ENCODE results near the gene PTGR3. TPM values are rescaled to one million over a fixed set of nuclear protein-coding genes. Genes with fewer than 3 reads are reported as not detected.
A peak's percentile ranks its signal among the peaks of the same experiment; 100 is the strongest.
"Not testable (repeated sequence)": the region's sequence is repeated elsewhere in the genome, so short reads cannot be mapped to it uniquely, and the experiment has no call there.

The PTGR3 gene
- polyA plus RNA-seq, 1 donor: 46.9 TPM

GRCh38 chr18:75202696-75203365, 6.1 kb downstream of the PTGR3 start:
- H3K36me3 ChIP-seq (ENCODE audit: control insufficient read depth, insufficient read depth, low read length): peaks cover 23% of the 10 kb centered on the region
- H3K27me3 ChIP-seq (ENCODE audit: control insufficient read depth, insufficient read depth, low read length): peaks cover 12% of the 10 kb centered on the region
- no peak overlapping the region for H3K4me3 ChIP-seq (ENCODE audit: low read length)
- 100% methylated on average over 3 of the region's 6 CpGs for WGBS (ENCODE audit: insufficient coverage, low lambda C conversion rate)
- H3K4me1 ChIP-seq (ENCODE audit: control insufficient read depth, insufficient read depth, low read length): peaks cover 28% of the 10 kb centered on the region
- peak overlapping the region; percentile 24 for H3K27ac ChIP-seq (ENCODE audit: low read length)
- DNase-seq: no peak
- no peaks in the 10 kb centered on the region for H3K9me3 ChIP-seq (ENCODE audit: control insufficient read depth, low read depth, low read length)

- H3K27ac ChIP-seq (ENCODE audit: low read length): no peak overlapping the region
- no peak for DNase-seq
- WGBS (ENCODE audit: insufficient coverage, low lambda C conversion rate): no CpG with 5 or more reads among the region's 18 CpGs
- peaks cover 24% of the 10 kb centered on the region for H3K36me3 ChIP-seq (ENCODE audit: control insufficient read depth, insufficient read depth, low read length)
- H3K4me1 ChIP-seq (ENCODE audit: control insufficient read depth, insufficient read depth, low read length): peaks cover 24% of the 10 kb centered on the region
- peaks cover 12% of the 10 kb centered on the region for H3K27me3 ChIP-seq (ENCODE audit: control insufficient read depth, insufficient read depth, low read length)
- no peaks in the 10 kb centered on the region for H3K9me3 ChIP-seq (ENCODE audit: control insufficient read depth, low read depth, low read length)
- H3K4me3 ChIP-seq (ENCODE audit: low read length): no peak overlapping the region
Observed at GRCh38 chr18:75201282-75202270, 7.4 kb downstream of the PTGR3 start.

- Histone ChIP-seq H3K9me3 (ENCODE audit: control insufficient read depth, low read depth, low read length) (no peaks in the 10 kb centered on the region), H3K4me1 (ENCODE audit: control insufficient read depth, insufficient read depth, low read length) (peaks cover 16% of the 10 kb centered on the region), H3K27ac (ENCODE audit: low read length) (no peak overlapping the region), H3K4me3 (ENCODE audit: low read length) (no peak overlapping the region), H3K27me3 (ENCODE audit: control insufficient read depth, insufficient read depth, low read length) (peaks cover 11% of the 10 kb centered on the region), H3K36me3 (ENCODE audit: control insufficient read depth, insufficient read depth, low read length) (peaks cover 25% of the 10 kb centered on the region)
- 94% methylated on average over 2 of the region's 7 CpGs for WGBS (ENCODE audit: insufficient coverage, low lambda C conversion rate)
- no peak for DNase-seq
Observed at GRCh38 chr18:75200605-75201280, 8.2 kb downstream of the PTGR3 start.

- no CpG with 5 or more reads among the region's 13 CpGs for WGBS (ENCODE audit: insufficient coverage, low lambda C conversion rate)
- no peak for DNase-seq
- peaks cover 5% of the 10 kb centered on the region for H3K27me3 ChIP-seq (ENCODE audit: control insufficient read depth, insufficient read depth, low read length)
- peaks cover 25% of the 10 kb centered on the region for H3K36me3 ChIP-seq (ENCODE audit: control insufficient read depth, insufficient read depth, low read length)
- H3K9me3 ChIP-seq (ENCODE audit: control insufficient read depth, low read depth, low read length): no peaks in the 10 kb centered on the region
- H3K27ac ChIP-seq (ENCODE audit: low read length): no peak overlapping the region
- H3K4me1 ChIP-seq (ENCODE audit: control insufficient read depth, insufficient read depth, low read length): peaks cover 11% of the 10 kb centered on the region
- H3K4me3 ChIP-seq (ENCODE audit: low read length): no peak overlapping the region
Observed at GRCh38 chr18:75200071-75200470, 8.9 kb downstream of the PTGR3 start.

- no peaks in the 10 kb centered on the region for H3K9me3 ChIP-seq (ENCODE audit: control insufficient read depth, low read depth, low read length)
- peaks cover 8% of the 10 kb centered on the region for H3K4me1 ChIP-seq (ENCODE audit: control insufficient read depth, insufficient read depth, low read length)
- WGBS (ENCODE audit: insufficient coverage, low lambda C conversion rate): no CpG with 5 or more reads among the region's 4 CpGs
- peaks cover 3% of the 10 kb centered on the region for H3K27me3 ChIP-seq (ENCODE audit: control insufficient read depth, insufficient read depth, low read length)
- H3K4me3 ChIP-seq (ENCODE audit: low read length): no peak overlapping the region
- H3K27ac ChIP-seq (ENCODE audit: low read length): no peak overlapping the region
- no peak for DNase-seq
- peaks cover 25% of the 10 kb centered on the region for H3K36me3 ChIP-seq (ENCODE audit: control insufficient read depth, insufficient read depth, low read length)
Observed at GRCh38 chr18:75199327-75199726, 9.6 kb downstream of the PTGR3 start.

- 57% methylated on average over 2 of the region's 3 CpGs for WGBS (ENCODE audit: insufficient coverage, low lambda C conversion rate)
- Histone ChIP-seq H3K36me3 (ENCODE audit: control insufficient read depth, insufficient read depth, low read length) (peaks cover 25% of the 10 kb centered on the region), H3K27ac (ENCODE audit: low read length) (no peak overlapping the region), H3K4me3 (ENCODE audit: low read length) (no peak overlapping the region), H3K27me3 (ENCODE audit: control insufficient read depth, insufficient read depth, low read length) (no peaks in the 10 kb centered on the region), H3K4me1 (ENCODE audit: control insufficient read depth, insufficient read depth, low read length) (no peaks in the 10 kb centered on the region), H3K9me3 (ENCODE audit: control insufficient read depth, low read depth, low read length) (no peaks in the 10 kb centered on the region)
- no peak for DNase-seq
Observed at GRCh38 chr18:75198036-75198435, 10.9 kb downstream of the PTGR3 start.

GRCh38 chr18:75192899-75193298, 16.0 kb downstream of the PTGR3 start:
- no CpG with 5 or more reads among the region's 7 CpGs for WGBS (ENCODE audit: insufficient coverage, low lambda C conversion rate)
- no peaks in the 10 kb centered on the region for H3K4me1 ChIP-seq (ENCODE audit: control insufficient read depth, insufficient read depth, low read length)
- H3K27me3 ChIP-seq (ENCODE audit: control insufficient read depth, insufficient read depth, low read length): no peaks in the 10 kb centered on the region
- DNase-seq: no peak
- H3K4me3 ChIP-seq (ENCODE audit: low read length): no peak overlapping the region
- H3K36me3 ChIP-seq (ENCODE audit: control insufficient read depth, insufficient read depth, low read length): peaks cover 2% of the 10 kb centered on the region
- no peak overlapping the region for H3K27ac ChIP-seq (ENCODE audit: low read length)
- H3K9me3 ChIP-seq (ENCODE audit: control insufficient read depth, low read depth, low read length): no peaks in the 10 kb centered on the region

GRCh38 chr18:75189696-75190095, 19.2 kb downstream of the PTGR3 start:
- no CpG with 5 or more reads among the region's 6 CpGs for WGBS (ENCODE audit: insufficient coverage, low lambda C conversion rate)

GRCh38 chr18:75187702-75188101, 21.2 kb downstream of the PTGR3 start:
- H3K27ac ChIP-seq (ENCODE audit: low read length): not testable (repeated sequence)
- whole genome bisulfite sequencing (ENCODE audit: insufficient coverage, low lambda C conversion rate): no CpG with 5 or more reads among the region's 4 CpGs

More at GRCh38 chr18:75189696-75190095, 19.2 kb downstream of the PTGR3 start:
- H3K36me3 ChIP-seq (ENCODE audit: control insufficient read depth, insufficient read depth, low read length): no peaks in the 10 kb centered on the region
- DNase-seq: no peak
- no peak overlapping the region for H3K4me3 ChIP-seq (ENCODE audit: low read length)
- H3K27me3 ChIP-seq (ENCODE audit: control insufficient read depth, insufficient read depth, low read length): no peaks in the 10 kb centered on the region
- no peak overlapping the region for H3K27ac ChIP-seq (ENCODE audit: low read length)
- H3K9me3 ChIP-seq (ENCODE audit: control insufficient read depth, low read depth, low read length): no peaks in the 10 kb centered on the region
- no peaks in the 10 kb centered on the region for H3K4me1 ChIP-seq (ENCODE audit: control insufficient read depth, insufficient read depth, low read length)

GRCh38 chr18:75185460-75185859, 23.5 kb downstream of the PTGR3 start:
- H3K9me3 ChIP-seq (ENCODE audit: control insufficient read depth, low read depth, low read length): no peaks in the 10 kb centered on the region
- DNase-seq: no peak
- H3K4me3 ChIP-seq (ENCODE audit: low read length): no peak overlapping the region
- no CpG with 5 or more reads among the region's 3 CpGs for WGBS (ENCODE audit: insufficient coverage, low lambda C conversion rate)
- H3K36me3 ChIP-seq (ENCODE audit: control insufficient read depth, insufficient read depth, low read length): no peaks in the 10 kb centered on the region
- no peak overlapping the region for H3K27ac ChIP-seq (ENCODE audit: low read length)
- no peaks in the 10 kb centered on the region for H3K27me3 ChIP-seq (ENCODE audit: control insufficient read depth, insufficient read depth, low read length)
- H3K4me1 ChIP-seq (ENCODE audit: control insufficient read depth, insufficient read depth, low read length): no peaks in the 10 kb centered on the region

More at GRCh38 chr18:75187702-75188101, 21.2 kb downstream of the PTGR3 start:
- H3K9me3 ChIP-seq (ENCODE audit: control insufficient read depth, low read depth, low read length); H3K36me3 ChIP-seq (ENCODE audit: control insufficient read depth, insufficient read depth, low read length); DNase-seq; H3K27me3 ChIP-seq (ENCODE audit: control insufficient read depth, insufficient read depth, low read length); H3K4me3 ChIP-seq (ENCODE audit: low read length); H3K4me1 ChIP-seq (ENCODE audit: control insufficient read depth, insufficient read depth, low read length): not testable (repeated sequence)

All from large intestine (tissue), 3 donors.